Measurements from ENCODE around the gene RSPH6A. TPM values are rescaled to one million over a fixed set of nuclear protein-coding genes. Genes with fewer than 3 reads are reported as not detected.

The RSPH6A gene
- total RNA-seq, 1 experiment from 2014 or later: not detected

DNA sequence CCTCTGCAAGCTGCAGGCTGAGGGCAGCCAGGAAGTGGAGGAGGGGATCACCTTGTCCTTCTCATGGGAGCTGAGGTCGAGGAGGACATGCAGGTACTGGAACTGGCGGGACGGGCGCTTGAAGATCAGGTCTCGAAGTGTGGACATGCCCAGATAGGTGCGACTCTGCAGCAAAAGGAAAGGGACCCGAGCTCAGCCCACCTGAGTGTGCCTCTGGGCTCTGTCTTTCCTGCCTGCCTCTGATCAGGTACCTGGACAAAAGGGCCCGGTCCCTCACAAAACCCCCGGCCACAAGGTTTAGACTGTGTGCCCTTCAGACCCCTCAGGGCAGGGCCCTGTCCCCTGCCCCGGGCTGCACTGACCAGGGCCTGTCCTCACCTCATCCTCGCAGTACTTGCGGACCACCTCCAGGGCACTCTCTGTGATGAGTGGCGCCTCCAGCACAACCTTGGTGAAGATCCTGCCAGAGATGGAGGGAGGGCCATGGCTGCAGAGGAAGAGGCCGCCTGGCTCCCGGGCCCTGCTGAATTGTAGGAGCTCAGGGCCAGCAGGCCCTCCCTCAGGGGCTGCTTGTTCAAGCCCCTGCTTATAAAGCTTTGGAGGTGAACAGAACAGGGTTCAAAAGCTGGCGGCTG is 12.5 kb upstream of the RSPH6A start:
- DNase-seq (ENCODE audit: low read depth): no peak
- in situ Hi-C loops (cut with HindIII; ENCODE audit: low pct_unique_long_range_greater_than_20kb, low sequenced_read_pairs): no loop called here

DNA sequence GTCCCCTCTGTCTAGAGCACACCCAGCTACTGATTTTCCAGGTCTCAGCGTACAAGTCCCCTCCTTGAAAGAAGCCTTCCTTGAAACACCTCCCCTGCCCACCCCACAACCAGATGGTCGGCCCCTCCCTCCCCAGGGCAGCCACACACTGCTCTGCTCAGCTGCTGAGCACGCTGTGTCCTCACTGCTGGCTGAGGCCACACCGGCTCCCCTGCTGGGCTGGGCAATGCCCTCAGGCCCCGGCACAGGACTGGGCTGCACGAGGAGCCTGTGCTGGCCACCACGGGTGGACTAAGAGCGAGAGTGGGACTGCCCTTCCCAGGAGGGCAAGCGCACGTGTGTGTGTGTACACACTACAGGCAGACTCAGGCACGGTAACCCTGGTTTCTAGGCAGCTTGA is 11.8 kb upstream of the RSPH6A start:
- no peak for DNase-seq (ENCODE audit: low read depth)
- in situ Hi-C loops (cut with HindIII; ENCODE audit: low pct_unique_long_range_greater_than_20kb, low sequenced_read_pairs): no loop called here

DNA sequence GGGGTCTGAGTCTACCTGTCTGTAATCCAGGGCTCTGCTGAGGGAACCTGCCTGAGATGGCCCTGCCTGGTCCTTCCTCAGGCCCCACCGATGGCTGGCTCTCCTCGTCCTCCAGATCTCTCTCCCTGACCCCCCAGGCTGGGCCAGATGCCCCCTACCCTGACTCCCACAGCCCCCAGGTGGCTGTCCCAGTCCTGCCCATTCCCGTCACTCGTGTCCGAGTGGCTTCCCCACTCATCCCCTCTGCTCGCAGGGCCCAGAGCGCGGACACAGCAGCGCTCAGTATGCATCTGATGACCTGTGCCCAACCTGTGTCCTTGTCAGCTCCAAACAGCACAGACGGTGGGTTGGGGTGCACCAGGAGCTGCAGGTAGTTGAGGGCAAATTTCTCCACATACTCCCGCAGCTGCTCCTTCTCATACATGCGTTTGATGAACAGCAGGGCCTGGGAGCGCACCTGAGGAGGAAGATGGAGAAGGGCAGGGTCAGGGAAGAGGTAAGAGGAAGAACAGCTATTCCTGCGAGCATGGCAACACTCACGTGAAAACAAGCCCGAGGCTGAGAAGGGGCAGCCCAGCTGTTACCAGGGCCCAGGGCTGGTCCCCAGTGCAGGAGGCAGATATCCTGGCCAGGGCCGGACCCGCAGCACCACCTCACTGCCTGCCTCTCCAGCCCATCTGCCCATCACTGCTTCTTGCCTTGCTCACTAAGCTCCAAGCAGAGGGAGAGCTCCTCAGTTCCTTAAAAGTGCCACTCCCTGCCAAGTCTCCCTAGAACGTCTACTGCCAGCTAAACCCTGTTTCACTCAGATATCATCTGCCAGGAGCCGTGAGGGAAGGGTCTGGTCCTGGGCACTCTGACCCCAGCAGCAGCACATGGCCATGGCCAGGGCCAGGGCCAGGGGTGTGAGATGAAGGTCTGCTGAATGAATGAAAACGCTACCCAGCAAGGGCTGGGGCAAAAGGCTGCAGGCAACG is 11.1 kb upstream of the RSPH6A start:
- DNase-seq (ENCODE audit: low read depth): no peak
- in situ Hi-C loops (cut with HindIII; ENCODE audit: low pct_unique_long_range_greater_than_20kb, low sequenced_read_pairs): no loop called here

DNA sequence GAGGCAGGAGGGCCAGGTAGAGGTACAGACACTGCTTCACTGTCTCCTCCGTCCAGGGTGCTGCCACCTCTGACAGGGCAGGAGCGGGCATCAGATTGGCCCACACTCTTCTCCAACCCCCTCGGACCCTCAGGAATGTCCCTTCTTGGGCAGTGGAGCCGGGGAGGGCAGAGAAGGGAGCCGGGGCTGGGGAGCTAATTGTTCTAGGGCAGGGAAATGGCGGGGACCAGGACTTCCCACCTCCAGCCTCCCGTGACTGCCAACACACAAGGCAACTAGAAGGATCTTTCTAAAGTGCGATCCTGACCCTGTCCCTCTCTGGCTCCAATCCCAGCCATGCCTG is 10.1 kb upstream of the RSPH6A start:
- in situ Hi-C loops (cut with HindIII; ENCODE audit: low pct_unique_long_range_greater_than_20kb, low sequenced_read_pairs): no loop called here
- no peak for DNase-seq (ENCODE audit: low read depth)

DNA sequence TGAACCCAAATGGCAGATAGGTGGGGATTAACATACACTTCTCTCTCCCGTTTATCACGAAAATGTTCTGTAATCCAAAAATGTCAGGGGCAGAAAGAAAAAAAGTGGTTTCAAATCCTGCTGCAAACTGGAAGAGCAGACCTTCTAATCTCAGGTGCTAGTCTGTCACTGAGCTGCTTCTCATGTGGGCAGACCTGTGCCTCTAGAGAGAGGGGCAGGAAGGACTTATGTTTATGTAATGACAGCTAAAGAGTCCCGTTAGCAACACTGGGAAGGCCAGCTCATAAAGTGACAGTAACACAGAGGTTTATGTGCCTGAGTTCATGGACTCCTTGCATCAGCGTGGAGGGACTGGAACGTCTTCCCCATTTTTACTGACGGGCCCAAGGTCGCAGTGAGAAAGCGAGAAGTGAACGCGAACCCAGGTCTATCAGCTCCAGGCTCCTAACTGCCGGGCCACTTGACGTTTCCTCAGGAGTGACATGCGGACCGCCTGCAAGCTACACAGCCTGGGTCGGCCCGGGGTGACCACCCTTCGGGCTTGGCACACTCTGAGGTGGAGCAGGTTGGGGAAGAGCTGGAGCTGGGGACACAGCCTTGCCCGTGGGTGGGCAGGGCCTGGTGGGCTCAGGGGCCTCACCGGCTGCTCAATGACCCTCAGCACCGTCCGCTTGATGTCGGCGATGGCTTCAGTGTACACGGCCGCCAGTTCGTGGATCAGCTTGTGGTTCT is 9.6 kb upstream of the RSPH6A start:
- in situ Hi-C loops (cut with HindIII; ENCODE audit: low pct_unique_long_range_greater_than_20kb, low sequenced_read_pairs): no loop called here
- no peak for DNase-seq (ENCODE audit: low read depth)

DNA sequence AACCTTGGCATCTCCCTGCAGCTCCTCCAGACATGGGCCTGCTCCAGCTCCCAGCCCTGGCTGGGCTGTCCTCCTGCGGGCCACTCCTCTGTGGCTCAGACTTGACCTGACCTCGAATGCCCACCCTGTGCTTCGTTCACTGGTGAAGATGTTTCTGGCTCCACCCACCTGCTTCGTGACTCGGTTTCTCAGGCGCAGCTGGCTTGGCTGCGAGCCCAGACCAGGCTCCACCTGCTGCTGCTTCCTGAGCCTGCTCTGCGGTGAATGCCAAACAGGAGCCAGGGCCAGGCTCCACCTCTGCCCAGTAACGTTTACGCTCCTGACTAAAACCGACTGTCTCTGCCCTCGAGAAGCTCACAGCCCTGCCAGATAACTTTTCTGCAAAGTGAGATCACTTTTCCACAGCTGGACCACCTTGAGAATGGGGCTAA is 8.9 kb upstream of the RSPH6A start:
- in situ Hi-C loops (cut with HindIII; ENCODE audit: low pct_unique_long_range_greater_than_20kb, low sequenced_read_pairs): no loop called here
- DNase-seq (ENCODE audit: low read depth): peak; percentile 86

DNA sequence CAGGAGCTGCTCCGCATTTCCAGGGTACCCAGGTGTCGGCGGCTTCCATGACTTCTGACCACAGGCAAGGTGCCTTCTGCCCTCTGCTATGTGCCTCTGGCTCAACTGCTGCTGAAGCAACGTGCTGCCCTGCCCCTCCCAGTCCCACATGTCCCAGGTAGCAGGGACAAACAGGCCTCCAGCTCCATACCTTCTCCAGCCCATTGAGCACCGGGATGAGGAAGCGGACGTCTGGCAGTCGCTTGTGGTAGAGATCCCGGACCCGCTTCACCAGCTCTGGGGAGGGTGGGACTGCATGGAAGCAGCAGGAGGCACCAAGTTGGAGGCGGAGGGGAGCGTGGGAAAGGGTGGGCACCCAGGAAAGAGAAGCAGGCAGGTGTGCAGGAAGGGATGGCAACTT is 8.1 kb upstream of the RSPH6A start:
- in situ Hi-C loops (cut with HindIII; ENCODE audit: low pct_unique_long_range_greater_than_20kb, low sequenced_read_pairs): no loop called here
- DNase-seq (ENCODE audit: low read depth): peak; percentile 61

DNA sequence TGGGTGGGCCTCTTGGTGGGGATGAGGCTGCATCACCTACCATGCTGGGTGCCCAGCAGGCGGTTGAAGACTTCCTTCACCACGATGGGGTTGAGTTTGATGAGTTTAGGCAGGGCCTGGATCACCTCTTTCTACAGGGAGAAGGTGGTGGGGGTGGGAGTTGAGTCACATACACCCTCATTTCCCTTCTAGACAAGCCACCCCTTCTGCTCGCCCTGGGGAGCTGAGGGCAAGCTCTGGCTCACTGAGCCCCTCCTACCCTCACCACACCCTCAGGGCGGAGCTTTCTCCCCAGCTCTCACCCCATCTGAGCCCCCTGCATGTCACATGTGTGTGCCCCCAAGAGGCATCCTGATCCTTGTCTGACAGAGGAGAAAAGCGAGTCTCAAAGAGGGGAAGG is 7.6 kb upstream of the RSPH6A start:
- in situ Hi-C loops (cut with HindIII; ENCODE audit: low pct_unique_long_range_greater_than_20kb, low sequenced_read_pairs): no loop called here

DNA sequence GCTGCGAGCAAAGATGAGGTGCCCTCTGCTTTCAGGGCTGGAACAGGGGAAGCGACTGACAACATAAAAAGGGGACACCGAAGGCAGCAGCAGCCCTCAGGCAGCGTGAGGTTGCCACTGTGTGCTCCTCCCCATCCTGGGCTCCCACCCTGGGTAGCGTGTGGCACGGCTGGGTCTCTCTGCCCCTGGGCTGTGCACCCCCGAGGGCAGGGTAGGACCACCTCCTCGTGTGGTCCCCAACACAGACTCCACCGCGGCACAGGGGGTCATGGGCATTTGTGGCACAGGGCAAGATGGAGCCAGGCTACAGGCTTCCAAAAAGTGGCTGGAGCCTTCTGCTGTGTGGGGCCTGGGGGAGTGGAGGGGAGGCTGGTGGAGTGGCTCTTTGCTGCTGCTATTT is 6.5 kb upstream of the RSPH6A start:
- in situ Hi-C loops (cut with HindIII; ENCODE audit: low pct_unique_long_range_greater_than_20kb, low sequenced_read_pairs): no loop called here
- no peak for DNase-seq (ENCODE audit: low read depth)

More for the DNA sequence above, 7.6 kb upstream of the RSPH6A start:
- no peak for DNase-seq (ENCODE audit: low read depth)

DNA sequence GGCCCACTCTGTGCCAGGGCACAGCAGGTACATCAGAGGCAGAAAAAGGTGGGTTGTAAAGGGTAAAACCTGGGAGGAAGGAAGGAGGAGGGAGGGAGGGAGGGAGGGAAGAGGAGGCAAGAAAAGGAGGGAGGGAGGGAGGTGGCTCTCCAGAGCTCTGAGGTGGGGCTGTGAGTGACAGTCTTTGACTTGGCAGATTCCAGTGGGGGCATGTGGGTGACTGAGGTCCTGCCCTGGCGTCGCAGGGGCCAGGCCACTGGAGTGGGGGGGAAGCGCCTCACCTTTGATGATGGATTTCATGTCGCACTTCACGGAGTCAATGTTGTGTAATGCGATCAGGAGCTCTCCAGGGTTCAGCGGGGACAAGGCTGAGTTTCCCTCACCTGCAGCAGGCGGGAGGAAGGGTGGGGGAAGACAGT is 6.0 kb upstream of the RSPH6A start:
- in situ Hi-C loops (cut with HindIII; ENCODE audit: low pct_unique_long_range_greater_than_20kb, low sequenced_read_pairs): no loop called here
- DNase-seq (ENCODE audit: low read depth): no peak

DNA sequence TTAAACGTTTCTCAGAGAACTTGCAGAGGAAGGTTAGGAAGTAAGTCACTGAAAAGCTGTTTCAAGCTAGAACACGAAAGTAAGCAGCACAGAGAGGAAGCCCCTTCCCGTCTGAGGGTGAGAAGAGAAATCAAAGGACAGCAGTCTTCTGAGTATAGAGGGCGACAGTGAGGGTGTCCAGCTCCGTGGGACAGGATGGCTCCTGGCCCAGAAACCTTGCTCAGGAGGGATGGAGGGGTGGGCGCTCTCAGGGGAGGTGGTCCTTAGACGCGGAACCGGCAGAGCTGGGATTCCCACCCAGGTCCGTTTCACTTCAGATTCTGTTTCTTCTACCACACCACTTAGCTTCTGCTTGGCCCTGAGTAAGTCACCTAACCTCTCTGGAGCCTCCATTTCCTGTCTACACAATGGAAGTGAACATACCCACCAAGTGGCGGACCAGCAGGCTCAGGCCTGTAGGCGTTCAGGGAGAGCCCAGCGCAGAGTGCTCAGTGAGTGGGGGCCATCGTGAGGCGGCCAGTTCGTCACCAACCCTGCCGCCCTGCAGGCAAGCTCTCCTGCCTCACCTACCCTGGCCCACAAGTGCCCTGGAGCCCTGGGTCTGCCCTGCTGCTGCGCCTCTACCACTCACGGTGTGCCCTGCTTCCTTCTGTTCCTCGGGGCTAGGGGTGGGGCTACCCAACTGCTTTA is 5.5 kb upstream of the RSPH6A start:
- DNase-seq (ENCODE audit: low read depth): no peak
- in situ Hi-C loops (cut with HindIII; ENCODE audit: low pct_unique_long_range_greater_than_20kb, low sequenced_read_pairs): no loop called here

DNA sequence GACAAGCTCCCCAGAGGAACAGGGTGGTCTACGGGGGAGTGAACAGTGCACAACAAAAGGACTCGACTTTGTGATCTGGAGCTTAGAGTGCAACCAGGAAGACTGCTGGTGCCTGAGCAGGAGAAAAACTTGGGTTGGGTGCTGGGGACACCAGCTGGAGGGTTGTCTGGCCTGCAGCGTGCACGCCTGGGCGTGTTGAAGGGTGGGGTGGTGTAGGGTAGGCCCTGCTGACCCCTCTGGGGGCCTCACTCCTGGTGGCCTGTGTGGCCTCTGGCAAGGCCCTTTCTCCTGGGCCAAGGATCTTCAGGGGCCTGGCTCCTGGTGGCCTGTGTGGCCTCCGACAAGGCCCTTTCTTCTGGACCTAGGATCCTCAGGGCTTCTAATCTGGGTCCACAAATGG is 4.7 kb upstream of the RSPH6A start:
- DNase-seq (ENCODE audit: low read depth): no peak
- in situ Hi-C loops (cut with HindIII; ENCODE audit: low pct_unique_long_range_greater_than_20kb, low sequenced_read_pairs): no loop called here

DNA sequence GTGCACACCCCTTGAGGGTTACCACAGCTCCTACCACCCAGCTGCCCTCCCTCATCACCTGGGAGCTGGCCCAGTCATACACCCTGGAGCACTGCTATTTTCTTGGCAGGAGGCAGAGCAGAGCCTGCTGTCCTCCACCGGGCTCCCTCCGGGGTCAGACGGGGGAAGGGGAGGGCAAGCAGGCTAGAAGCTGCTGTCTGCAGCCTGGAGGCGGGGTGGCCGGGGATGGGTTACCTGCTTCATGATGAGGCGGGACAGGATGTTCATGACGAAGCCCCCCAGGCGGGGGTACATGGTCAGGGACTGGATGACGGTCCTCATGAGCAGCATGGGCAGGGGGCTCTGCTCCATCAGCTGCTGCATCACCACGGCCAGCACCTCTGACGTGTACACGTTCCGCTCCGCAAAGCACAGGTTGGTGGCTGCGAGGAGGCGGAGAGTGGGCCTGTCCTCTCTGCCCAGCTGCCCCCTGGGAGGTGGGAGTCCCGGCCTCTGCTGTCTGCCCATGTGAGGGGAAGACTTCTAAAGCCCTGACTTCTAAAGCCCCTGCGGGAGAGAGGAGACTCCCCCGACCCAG is 2.7 kb upstream of the RSPH6A start:
- in situ Hi-C loops (cut with HindIII; ENCODE audit: low pct_unique_long_range_greater_than_20kb, low sequenced_read_pairs): no loop called here

DNA sequence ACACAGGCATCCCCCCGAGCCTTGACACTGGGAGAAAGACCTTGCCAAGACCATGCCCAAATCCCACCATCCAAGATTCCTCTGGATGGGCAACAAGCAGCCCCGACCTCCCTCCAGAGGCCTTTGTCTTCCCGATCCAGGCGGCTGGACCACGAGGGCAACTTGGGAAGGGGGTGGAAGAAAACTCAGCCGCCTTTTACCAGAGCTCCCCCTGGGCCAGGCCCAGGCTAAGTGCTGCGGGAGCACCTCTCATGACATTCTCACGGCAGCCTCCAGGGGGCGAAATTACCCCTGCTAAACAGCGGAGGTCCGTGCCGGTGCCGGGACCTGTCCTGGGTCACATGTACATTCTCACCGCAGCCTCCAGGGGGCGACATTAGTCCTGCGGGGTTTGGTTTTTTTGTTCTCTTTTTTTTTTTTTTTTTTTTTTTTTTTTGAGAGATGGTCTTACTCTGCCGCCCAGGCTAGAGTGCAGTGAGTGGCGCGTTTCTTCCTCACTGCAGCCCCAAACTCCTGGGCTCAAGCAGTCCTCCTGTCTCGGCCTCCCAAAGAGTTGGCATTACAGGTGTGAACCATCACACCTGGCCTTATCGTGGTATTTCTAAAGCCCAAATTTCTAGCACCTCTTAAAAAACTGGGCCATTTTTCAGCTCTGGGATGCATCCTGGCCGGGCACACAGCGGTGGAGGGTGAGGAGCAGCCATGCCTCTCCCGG is 2.1 kb upstream of the RSPH6A start:
- in situ Hi-C loops (cut with HindIII; ENCODE audit: low pct_unique_long_range_greater_than_20kb, low sequenced_read_pairs): no loop called here
- DNase-seq (ENCODE audit: low read depth): peak; percentile 94

More for the DNA sequence above, 2.7 kb upstream of the RSPH6A start:
- no peak for DNase-seq (ENCODE audit: low read depth)

DNA sequence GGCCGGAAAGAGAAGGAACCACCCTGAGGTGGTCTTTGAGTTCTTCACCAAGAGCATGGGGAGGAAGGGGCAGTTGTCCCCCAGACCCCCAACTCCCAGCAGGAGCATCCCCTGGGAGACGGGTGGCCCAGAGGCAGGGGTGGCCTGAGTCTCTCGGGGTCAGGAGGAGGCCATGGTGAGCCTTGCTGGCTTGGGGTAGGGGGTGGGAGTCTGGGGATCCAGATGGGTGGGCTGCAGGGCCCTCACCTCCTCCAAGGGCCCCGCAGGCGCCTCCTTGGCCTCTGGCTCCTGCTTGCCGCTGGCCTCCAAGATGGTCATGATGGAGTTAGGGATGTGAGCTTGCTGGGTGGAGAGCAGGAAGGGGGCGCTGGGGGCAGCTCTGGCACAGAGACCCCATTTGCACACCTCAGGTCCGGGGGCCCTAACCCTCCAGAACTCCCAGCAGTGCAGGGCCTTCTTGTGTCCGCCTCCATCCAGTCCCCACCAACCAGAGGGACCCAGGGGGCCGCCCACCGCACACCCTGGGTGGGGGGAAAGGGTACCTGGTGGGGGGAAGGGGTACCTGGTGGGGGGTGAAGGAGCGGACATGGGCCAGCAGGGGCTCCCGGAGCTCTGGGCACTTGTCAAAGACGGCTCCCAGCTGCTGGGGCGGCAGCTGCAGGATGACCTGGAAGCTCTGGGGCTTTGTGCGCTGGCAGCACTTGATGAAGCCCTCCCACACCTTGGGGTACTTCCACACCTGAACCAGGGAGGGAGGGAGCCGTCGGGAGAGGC is 1.3 kb upstream of the RSPH6A start:
- no peak for DNase-seq (ENCODE audit: low read depth)
- in situ Hi-C loops (cut with HindIII; ENCODE audit: low pct_unique_long_range_greater_than_20kb, low sequenced_read_pairs): no loop called here

DNA sequence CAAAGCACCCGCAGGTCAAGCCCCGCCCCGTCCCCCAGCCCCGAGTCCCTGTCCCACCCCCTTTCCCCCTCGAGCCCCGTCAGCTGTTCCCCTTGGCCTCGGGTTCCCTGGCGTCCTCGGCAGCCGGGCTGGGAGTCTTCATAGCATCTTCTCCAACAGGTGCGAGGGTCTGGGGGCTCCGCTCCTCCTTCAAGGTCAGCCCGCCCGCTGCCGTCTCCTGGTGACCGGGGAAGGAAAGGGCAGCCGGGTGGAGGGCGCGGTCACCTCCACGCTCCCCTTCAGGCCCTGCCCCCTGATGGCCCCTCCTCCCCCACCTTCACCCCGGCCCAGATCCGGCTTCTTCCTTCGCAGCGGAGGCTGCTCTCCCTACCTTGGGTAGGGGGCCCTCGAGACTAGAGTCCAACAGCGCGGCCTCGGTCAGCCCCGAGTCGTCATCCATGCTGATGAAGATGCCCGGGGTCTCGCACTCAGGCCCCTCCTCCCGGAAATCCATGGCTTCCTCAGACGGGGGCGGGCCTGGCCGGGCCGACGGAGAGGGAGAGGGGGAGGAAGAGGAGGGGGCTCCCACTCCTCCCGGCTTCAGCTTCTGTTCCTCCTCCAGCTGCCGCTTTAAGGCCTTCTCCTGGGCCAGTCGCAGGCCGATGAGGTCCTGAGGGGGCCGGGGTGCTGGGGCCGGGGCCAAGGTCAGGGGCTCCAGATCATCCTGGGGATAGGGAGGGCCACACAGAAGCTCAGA is 541 bp upstream of the RSPH6A start:
- in situ Hi-C loops (cut with HindIII; ENCODE audit: low pct_unique_long_range_greater_than_20kb, low sequenced_read_pairs): no loop called here
- DNase-seq (ENCODE audit: low read depth): no peak
